ENCODE measurements around the gene INTS1. TPM values are rescaled to one million over a fixed set of nuclear protein-coding genes. Genes with fewer than 3 reads are reported as not detected.

Gene INTS1
- total and polyA plus RNA-seq, 2 donors (not counting 1 experiment from before 2014, with no cell fraction given): 128 to 160 TPM

- 4% methylated on average over 33 of the region's 36 CpGs for WGBS (ENCODE audit: insufficient coverage)
- peak; percentile 36 for ATAC-seq (ENCODE audit: low read depth)
- peaks cover 0 to 20% of the 10 kb centered on the region in 2 experiments for H3K36me3 ChIP-seq (replicated peaks in 1 of 2; ENCODE audit: control extremely low read depth in 1 of 2, control insufficient read depth in 1 of 2, extremely low read depth in 1 of 2, insufficient read depth in 2 of 2, low read length in 1 of 2)
- H3K4me1 Mint-ChIP-seq: peaks cover 30% of the 10 kb centered on the region
- intact Hi-C loops (cut with micrococcal nuclease): no loop called here
- peak overlapping the region; percentile 92 for H3K4me3 Mint-ChIP-seq
- H3K9ac ChIP-seq (ENCODE audit: low read length): peak overlapping the region; percentile 72
- H2AFZ ChIP-seq (ENCODE audit: insufficient read depth, low read depth, low read length, poor library complexity, severe bottlenecking): no peak overlapping the region
- H3K4me1 ChIP-seq (ENCODE audit: control insufficient read depth in 2 of 2, insufficient read depth in 2 of 2, low read length in 2 of 2): peaks cover 24 to 38% of the 10 kb centered on the region in 2 donors
- peak; percentile 55 for DNase-seq
- CTCF ChIA-PET: interaction anchor here (0.7 to 2.0 kb wide), 3 partner anchors 14 to 26 kb away, joined by 3 to 10 read pairs (median 3); no protein-coding TSS in a partner anchor
- no peaks in the 10 kb centered on the region for H3K27me3 ChIP-seq (replicated peaks in 1 of 4; ENCODE audit: control extremely low read depth in 1 of 4, control insufficient read depth in 3 of 4, insufficient read depth in 4 of 4, low read length in 3 of 4)
- peak overlapping the region; percentile 97 for H3K4me2 ChIP-seq (replicated peaks; ENCODE audit: low read depth, low read length, poor library complexity, severe bottlenecking)
- H3K27ac ChIP-seq (ENCODE audit: low read length in 2 of 2): peak overlapping the region; percentile 78 to 84
- peak overlapping the region; percentile 56 to 73 (median 61) for H3K4me3 ChIP-seq (ENCODE audit: control extremely low read depth in 1 of 5, extremely low read depth in 1 of 5, insufficient read depth in 1 of 5, low read depth in 2 of 5, low read length in 4 of 5)
- H3K9me3 Mint-ChIP-seq (ENCODE audit: insufficient read depth): no peaks in the 10 kb centered on the region
- peak overlapping the region; percentile 94 for H3K27ac Mint-ChIP-seq
- H3K27me3 Mint-ChIP-seq: no peaks in the 10 kb centered on the region
- POLR2A ChIA-PET: interaction anchor here (1.5 kb wide), 1 partner anchor 23 kb away, joined by 3 read pairs; the partner anchor contains the start of gene TMEM184A
- H3K79me2 ChIP-seq (ENCODE audit: control insufficient read depth, insufficient read depth, low read length): peaks cover 77% of the 10 kb centered on the region
- peaks cover 65% of the 10 kb centered on the region for H4K20me1 ChIP-seq (ENCODE audit: control insufficient read depth, insufficient read depth, low read length, poor library complexity, severe bottlenecking)
- TF ChIP-seq EZH2 (IDR thresholded peaks at IDR 0.05; ENCODE audit: borderline replicate concordance, insufficient read depth, low read depth, low read length, poor library complexity, severe bottlenecking): no peak
- no peak for TF ChIP-seq CTCF (IDR thresholded peaks at IDR 0.05)
- no peaks in the 10 kb centered on the region for H3K9me3 ChIP-seq (ENCODE audit: control extremely low read depth in 1 of 3, control insufficient read depth in 2 of 3, insufficient read depth in 1 of 3, low read length in 2 of 3)
Measured at GRCh38 chr7:1532456-1533254, 28.5 kb upstream of the INTS1 start.

Data from B cell (primary cell).